ENCODE measurements around the gene PAMR1. TPM values are rescaled to one million over a fixed set of nuclear protein-coding genes. Genes with fewer than 3 reads are reported as not detected.

Gene PAMR1
- total RNA-seq, 1 donor from 2014 or later = 209 TPM

DNA sequence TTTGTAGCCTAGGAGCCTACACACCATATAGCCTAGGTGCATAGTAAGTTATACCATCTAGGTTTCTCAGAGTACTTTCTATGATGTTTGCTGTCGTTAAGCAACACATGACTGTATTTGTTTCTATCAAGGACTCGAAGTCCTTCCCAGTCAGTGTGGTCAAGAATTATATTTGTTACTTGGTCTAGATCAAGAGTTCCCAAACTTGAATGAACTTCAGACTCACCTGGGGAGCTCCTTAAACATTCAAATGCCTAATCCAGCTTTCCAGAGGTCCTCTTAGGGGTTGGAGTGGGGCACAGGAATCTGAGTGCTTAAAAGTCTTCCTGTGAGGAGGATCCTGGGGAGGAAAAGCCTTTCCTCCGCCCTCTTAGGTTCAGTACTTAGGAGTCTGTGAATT is 41.5 kb upstream of the PAMR1 start:
- no peak overlapping the region for H2AFZ ChIP-seq (replicated peaks)
- Mint-ChIP-seq H3K27me3 (ENCODE audit: insufficient read depth, low read depth) (no peaks in the 10 kb centered on the region), H3K9me3 (peaks cover 15% of the 10 kb centered on the region), H3K4me3 (no peak overlapping the region), H3K27ac (no peak overlapping the region), H3K4me1 (no peaks in the 10 kb centered on the region), H3K36me3 (peaks cover 2% of the 10 kb centered on the region)
- H3K27me3 ChIP-seq = no peaks in the 10 kb centered on the region
- TF ChIP-seq EZH2 (IDR thresholded peaks at IDR 0.05) = no peak
- no peak for TF ChIP-seq EZH2phosphoT487 (IDR thresholded peaks at IDR 0.05)
- TF ChIP-seq, protein P1, sequence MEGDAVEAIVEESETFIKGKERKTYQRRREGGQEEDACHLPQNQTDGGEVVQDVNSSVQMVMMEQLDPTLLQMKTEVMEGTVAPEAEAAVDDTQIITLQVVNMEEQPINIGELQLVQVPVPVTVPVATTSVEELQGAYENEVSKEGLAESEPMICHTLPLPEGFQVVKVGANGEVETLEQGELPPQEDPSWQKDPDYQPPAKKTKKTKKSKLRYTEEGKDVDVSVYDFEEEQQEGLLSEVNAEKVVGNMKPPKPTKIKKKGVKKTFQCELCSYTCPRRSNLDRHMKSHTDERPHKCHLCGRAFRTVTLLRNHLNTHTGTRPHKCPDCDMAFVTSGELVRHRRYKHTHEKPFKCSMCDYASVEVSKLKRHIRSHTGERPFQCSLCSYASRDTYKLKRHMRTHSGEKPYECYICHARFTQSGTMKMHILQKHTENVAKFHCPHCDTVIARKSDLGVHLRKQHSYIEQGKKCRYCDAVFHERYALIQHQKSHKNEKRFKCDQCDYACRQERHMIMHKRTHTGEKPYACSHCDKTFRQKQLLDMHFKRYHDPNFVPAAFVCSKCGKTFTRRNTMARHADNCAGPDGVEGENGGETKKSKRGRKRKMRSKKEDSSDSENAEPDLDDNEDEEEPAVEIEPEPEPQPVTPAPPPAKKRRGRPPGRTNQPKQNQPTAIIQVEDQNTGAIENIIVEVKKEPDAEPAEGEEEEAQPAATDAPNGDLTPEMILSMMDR (IDR thresholded peaks at IDR 0.05) = no peak
- H3K4me3 ChIP-seq = no peak overlapping the region
- H3K4me1 ChIP-seq = peaks cover 12% of the 10 kb centered on the region
- no peak for DNase-seq (ENCODE audit: low spot score)
- no peaks in the 10 kb centered on the region for H3F3A ChIP-seq (ENCODE audit: low read depth)
- no peak overlapping the region for H3K9ac ChIP-seq
- H3K79me2 ChIP-seq (ENCODE audit: low read depth) = no peaks in the 10 kb centered on the region
- no peaks in the 10 kb centered on the region for H3K9me3 ChIP-seq (ENCODE audit: low read depth)
- H4K20me1 ChIP-seq (ENCODE audit: low read depth) = no peaks in the 10 kb centered on the region
- no peak overlapping the region for H3K27ac ChIP-seq
- no peaks in the 10 kb centered on the region for H3K36me3 ChIP-seq
- H3K4me2 ChIP-seq = no peak overlapping the region

DNA sequence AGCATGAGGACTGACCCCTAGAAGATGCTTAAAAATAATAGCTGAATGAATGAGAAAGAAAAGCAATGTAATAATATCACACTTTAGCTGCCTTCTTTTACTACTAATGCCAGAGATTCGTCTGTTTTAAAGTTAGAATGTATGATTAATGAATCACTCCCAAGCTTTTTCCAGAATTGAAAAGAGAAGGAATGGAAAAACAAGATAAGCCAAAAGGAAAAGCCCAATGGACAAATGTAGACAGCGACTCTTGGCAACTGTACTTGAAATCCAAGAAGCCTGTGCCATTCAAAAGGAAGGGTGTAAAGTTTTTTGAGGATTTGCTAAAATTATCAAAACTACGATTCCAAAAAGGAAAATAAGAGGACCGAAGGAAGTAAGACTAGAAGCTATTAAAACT is 40.8 kb upstream of the PAMR1 start:
- H3K9ac ChIP-seq = no peak overlapping the region
- H3K27ac ChIP-seq = no peak overlapping the region
- no peaks in the 10 kb centered on the region for H3K36me3 ChIP-seq
- no peaks in the 10 kb centered on the region for H4K20me1 ChIP-seq (ENCODE audit: low read depth)
- no peak overlapping the region for H3K4me3 Mint-ChIP-seq
- H3K9me3 Mint-ChIP-seq = peaks cover 15% of the 10 kb centered on the region
- H3K79me2 ChIP-seq (ENCODE audit: low read depth) = no peaks in the 10 kb centered on the region
- peaks cover 2% of the 10 kb centered on the region for H3K36me3 Mint-ChIP-seq
- no peaks in the 10 kb centered on the region for H3F3A ChIP-seq (ENCODE audit: low read depth)
- H3K4me1 Mint-ChIP-seq = no peaks in the 10 kb centered on the region
- no peak overlapping the region for H3K27ac Mint-ChIP-seq
- H3K27me3 Mint-ChIP-seq (ENCODE audit: insufficient read depth, low read depth) = no peaks in the 10 kb centered on the region
- H3K9me3 ChIP-seq (ENCODE audit: low read depth) = no peaks in the 10 kb centered on the region
- DNase-seq (ENCODE audit: low spot score) = no peak
- peaks cover 12% of the 10 kb centered on the region for H3K4me1 ChIP-seq
- no peak overlapping the region for H2AFZ ChIP-seq (replicated peaks)
- no peak overlapping the region for H3K4me2 ChIP-seq
- no peak overlapping the region for H3K4me3 ChIP-seq
- TF ChIP-seq, protein P1 (IDR thresholded peaks at IDR 0.05) = no peak
- no peak for TF ChIP-seq EZH2phosphoT487 (IDR thresholded peaks at IDR 0.05)
- no peak for TF ChIP-seq EZH2 (IDR thresholded peaks at IDR 0.05)
- no peaks in the 10 kb centered on the region for H3K27me3 ChIP-seq

DNA sequence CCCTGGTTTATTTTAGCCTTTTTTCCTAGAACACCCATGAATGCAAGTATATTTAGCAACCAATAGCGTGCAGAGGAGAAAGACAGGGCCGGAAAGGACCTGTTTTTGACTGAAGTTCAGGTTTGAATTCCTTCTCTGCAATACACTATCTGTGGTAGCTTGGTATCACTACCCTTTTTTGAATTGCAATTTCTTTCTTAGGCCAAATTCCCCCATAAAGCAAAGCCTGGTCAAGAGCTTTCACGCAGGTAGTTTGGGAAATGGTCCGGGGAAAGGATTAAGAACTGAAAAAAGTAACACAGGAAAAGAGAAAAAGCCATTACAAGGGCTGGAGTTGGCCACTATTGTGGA is 38.8 kb upstream of the PAMR1 start:
- H3K27me3 ChIP-seq = no peaks in the 10 kb centered on the region
- Mint-ChIP-seq H3K9me3 (peaks cover 10% of the 10 kb centered on the region), H3K27me3 (ENCODE audit: insufficient read depth, low read depth) (no peaks in the 10 kb centered on the region), H3K36me3 (no peaks in the 10 kb centered on the region), H3K4me1 (peaks cover 6% of the 10 kb centered on the region), H3K27ac (no peak overlapping the region), H3K4me3 (no peak overlapping the region)
- H3K9ac ChIP-seq = no peak overlapping the region
- no peaks in the 10 kb centered on the region for H3K9me3 ChIP-seq (ENCODE audit: low read depth)
- no peaks in the 10 kb centered on the region for H3K79me2 ChIP-seq (ENCODE audit: low read depth)
- no peaks in the 10 kb centered on the region for H4K20me1 ChIP-seq (ENCODE audit: low read depth)
- no peak overlapping the region for H2AFZ ChIP-seq (replicated peaks)
- H3K4me2 ChIP-seq = no peak overlapping the region
- no peak overlapping the region for H3K27ac ChIP-seq
- no peak overlapping the region for H3K4me3 ChIP-seq
- H3F3A ChIP-seq (ENCODE audit: low read depth) = no peaks in the 10 kb centered on the region
- H3K36me3 ChIP-seq = no peaks in the 10 kb centered on the region
- DNase-seq (ENCODE audit: low spot score) = no peak
- H3K4me1 ChIP-seq = peaks cover 12% of the 10 kb centered on the region
- no peak for TF ChIP-seq EZH2 (IDR thresholded peaks at IDR 0.05)
- TF ChIP-seq, protein P1 (IDR thresholded peaks at IDR 0.05) = no peak
- TF ChIP-seq EZH2phosphoT487 (IDR thresholded peaks at IDR 0.05) = no peak
